ENCODE results near the gene IRX4.
"Not testable (repeated sequence)": the region's sequence is repeated elsewhere in the genome, so short reads cannot be mapped to it uniquely, and the experiment has no call there.

IRX4 gene

GRCh38 chr5:1877103-1878049 is 5.3 kb downstream of the IRX4 start:
- no peak for DNase-seq

DNA sequence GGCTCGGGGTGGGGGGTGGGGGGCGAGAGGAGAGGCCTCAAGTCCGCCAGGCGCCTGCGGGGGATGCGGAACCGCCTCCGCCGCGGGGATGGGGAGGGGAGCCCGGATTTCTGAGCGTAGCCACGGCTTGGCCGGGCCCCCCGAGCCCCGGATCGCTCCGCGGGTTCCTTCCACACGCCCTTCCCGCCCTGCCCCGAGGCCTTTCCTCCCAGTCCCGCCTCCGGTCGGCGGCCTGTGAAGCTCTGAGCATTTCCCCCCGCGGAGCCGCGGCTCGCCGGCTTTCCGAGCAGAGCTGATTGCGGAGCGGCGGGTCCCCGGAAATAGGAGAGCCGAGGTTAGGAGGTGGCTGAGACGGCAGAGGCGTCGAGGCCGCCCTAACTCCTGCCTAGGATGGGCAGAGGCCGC is 6.1 kb downstream of the IRX4 start:
- DNase-seq: no peak

- no peak for DNase-seq
Observed at GRCh38 chr5:1875843-1876659, 6.7 kb downstream of the IRX4 start.

DNA sequence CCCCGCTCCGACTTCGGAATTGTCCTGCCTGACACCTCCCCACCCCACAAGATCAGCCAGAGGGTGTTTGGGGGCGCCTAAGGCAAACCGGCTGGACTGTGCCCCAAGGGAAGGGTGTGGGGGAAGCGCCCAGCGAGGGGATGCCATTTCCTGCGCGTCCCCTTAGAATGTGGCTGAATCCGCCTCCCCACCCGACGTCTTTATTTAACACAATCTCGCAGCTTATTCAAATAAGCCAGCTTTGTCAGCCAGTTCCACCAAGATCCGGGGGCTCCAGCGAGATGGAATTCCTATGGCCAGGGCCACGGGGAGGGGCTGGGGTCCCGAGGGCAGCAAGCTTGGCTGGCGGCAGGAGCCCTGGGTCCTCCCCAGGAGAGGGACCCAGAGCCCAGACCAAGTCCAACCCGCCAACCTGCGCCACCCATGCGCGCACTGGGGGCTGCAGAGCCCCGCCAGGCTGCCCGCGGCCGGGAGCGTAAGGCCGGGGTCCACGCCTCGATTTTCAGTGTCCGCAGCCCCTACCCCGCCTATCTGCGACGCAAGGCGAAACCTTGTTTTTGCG is 7.4 kb downstream of the IRX4 start:
- no peak for DNase-seq

DNA sequence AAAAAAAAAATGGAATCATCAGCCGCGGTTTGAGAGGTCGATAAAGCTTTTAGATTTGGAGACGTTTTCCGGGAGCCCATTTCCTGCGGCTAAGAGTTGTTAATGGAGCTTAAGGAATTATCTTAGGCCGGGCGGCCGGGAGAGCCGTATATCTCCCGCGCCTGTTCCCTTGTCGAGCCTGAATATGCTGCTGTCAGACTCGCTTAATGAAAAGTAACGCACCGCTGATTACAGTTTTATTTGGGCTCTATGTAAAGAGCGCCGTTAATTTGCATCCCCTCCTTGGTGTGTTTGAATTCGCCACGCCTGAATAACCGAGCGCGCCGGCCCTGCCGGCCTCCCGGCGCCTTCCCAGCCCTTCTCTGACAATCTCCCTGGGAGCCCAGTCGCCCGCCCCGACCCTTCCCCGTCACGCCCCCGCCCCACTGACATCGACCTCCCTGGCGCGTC is 7.9 kb downstream of the IRX4 start:
- DNase-seq: no peak

DNA sequence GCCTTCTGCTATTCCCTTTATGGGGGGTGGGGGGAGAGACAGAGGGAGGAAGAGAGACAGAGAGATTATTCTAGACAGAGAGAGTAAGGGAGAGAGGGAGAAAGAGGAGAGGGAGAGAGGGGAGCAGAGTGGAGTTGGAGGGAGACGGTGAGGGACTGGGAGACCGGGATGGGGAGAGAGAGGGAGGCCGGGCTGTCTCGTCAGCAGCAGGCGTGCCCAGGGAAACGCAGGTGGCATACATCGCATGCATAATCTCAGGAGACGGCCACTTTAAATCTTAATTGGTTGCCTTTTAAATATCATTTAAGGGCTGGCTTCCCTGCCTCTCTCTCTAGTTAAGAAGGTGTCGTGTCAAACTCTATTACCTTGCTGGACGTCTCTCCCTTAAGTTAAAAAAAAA is 8.4 kb downstream of the IRX4 start:
- no peak for DNase-seq

- no peak for DNase-seq
Observed at GRCh38 chr5:1873243-1873959, 9.3 kb downstream of the IRX4 start.

DNA sequence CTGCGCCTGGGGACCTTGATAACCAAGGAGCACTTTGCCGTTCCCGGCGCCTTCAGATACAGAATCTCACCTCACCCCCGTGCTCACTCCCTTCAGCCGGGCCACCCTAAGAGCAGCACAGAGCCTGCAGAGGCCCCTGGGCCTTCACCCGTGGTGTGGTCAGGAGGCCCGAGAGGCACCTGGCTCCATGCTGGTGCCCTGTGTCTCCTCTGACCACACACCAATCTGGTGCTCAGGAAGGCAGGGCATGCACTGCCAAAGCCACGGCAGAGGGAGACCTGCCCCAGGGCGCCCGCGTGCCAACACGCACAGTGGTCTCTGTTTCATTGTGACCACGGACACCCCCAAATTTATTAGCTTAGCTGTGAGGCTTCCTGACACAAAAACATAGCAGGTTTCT is 11.3 kb downstream of the IRX4 start:
- DNase-seq: no peak

GRCh38 chr5:1870435-1871272 is 12.1 kb downstream of the IRX4 start:
- DNase-seq: not testable (repeated sequence)

DNA sequence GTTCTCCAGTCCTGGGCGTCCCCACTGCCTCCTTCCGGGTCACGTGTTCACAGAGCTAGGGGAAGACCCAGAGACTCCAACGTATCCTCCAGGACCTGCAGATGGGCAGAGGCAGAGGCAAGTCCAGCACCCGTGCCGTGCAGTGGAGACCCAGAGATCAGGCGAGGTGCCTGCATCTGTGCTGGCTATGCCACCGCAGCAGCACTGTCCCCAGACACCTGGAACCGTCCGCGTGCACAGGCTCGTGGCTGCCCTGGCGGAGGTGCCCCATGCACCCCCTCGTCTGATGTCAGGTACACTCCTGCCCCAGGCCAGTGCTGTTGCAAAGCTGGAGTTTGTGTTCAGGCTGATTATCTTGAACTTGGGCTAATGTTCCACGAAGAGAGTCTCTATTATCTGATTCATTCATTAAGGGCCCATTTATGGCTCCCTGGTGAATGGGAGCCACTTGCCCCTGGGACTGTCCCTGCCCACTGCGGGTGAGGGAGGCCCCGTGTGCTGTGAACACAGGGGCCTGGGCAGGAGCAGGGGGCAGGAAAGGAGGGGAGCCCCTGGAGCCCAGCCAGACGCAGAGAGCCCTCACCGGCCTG is 13.7 kb downstream of the IRX4 start:
- no peak for DNase-seq

DNA sequence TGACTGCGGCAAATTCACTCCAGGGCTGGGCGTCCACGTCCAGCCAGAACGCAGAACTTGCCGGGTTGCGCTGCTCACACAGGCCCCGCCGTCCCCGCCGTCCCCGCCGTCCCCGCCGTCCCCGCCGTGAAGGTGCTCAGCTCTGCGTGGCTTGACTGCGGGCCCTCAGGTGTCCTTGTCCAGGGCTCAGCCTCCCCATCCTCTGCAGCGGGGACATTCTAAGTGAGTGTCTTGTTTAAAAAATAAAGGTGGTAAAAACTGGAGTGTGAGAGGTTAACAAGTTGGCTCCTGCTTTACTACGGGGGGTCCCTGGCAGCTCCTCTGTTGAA is 14.9 kb downstream of the IRX4 start:
- DNase-seq: no peak

- DNase-seq: no peak
Observed at GRCh38 chr5:1867114-1867814, 15.5 kb downstream of the IRX4 start.

GRCh38 chr5:1865948-1866347 is 16.8 kb downstream of the IRX4 start:
- DNase-seq: no peak

GRCh38 chr5:1865486-1865885 is 17.2 kb downstream of the IRX4 start:
- no peak for DNase-seq

- no peak for DNase-seq
Observed at GRCh38 chr5:1864896-1865440, 17.8 kb downstream of the IRX4 start.

DNA sequence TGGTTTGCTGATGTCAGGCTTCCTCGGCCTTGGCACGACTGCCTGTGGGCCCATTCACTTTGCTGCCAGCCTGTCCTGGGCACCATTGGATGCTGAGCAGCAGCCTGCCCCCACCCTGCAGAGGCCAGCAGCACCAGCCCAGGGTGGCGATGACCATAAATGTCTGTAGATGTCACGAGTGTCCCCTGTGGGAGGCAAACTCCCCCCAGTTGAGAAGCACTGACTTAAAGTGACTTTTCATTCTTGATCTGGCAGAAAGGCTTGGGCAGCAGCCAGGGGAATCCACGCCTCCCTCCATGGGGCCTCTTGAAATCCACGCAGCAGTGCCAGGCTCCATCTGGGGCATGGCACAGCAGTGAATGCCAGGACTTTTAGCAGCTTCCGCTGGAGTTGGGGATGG is 21.8 kb downstream of the IRX4 start:
- DNase-seq: no peak

- DNase-seq: no peak
Observed at GRCh38 chr5:1860021-1860610, 22.6 kb downstream of the IRX4 start.

- DNase-seq: no peak
Observed at GRCh38 chr5:1859099-1859498, 23.6 kb downstream of the IRX4 start.

DNA sequence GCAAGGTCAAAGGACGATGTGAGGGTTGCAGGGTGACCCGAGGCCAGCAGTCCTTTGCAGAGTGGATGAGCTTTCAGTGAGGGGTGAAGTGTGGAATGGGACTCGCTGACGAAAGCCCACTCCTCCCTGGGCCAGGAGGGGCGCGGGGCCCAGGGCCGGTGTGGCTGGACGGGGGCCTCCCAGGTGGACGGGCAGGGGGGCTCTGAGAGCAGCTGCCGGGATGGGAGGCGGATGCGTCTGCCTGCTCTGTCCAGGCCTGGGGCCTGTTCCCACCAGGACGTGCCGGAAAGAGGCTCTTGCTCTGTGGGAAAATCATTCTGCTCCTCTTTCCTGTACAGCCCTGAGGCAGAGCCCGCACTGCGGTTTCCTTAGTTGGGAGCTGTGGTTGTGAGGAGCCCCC is 24.3 kb downstream of the IRX4 start:
- DNase-seq: no peak

DNA sequence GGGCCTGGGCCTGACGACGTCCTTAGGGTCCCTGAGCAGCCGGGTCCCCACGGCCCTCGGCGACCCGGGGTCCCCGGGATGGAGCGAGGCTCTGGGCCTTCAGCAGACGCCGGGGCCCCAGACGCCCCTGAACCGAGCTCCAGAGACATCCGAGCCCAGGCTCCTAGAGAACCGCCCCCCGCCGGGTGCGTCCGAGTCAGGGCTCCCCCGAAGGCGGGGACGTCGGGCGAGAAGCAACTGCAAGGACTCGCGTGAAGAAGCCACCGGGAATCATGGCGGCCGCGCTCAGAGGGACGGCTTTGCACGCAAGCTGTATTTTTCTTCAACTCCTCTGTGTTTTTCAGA is 25.5 kb downstream of the IRX4 start:
- DNase-seq: no peak
